ENCODE measurements around the gene GTF2A1.

GTF2A1 gene

DNA sequence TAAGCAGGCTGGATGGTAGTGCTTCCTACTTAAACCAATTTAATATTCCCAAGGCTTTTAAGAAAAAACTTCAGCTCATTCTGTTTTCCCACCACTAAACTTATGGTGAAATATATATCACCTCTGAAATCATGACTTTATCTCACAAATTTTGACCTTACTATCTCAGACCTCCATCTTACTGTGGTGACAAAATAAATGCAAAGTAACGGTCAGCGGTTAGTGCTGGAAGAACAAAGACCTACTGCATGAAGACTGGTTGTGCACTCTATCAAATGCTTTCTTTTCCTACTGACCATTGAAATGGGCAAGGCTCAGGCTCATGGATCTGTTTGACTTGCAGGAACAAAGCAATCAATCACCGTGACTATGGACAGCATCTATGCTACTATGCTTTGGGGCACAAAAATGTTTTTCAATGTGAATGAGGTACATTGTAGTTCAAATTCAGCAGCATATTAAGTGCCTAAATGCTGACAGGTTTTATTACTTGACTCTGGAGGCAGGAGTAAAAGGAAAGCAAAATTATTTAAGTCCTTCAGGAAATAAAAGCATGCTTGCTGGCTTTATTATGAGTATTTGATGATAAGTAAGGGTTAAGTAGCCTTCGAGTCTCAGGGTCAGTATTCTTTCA is 43.1 kb upstream of the GTF2A1 start:
- DNase-seq (ENCODE audit: low read depth): no peak
- H3K4me3 ChIP-seq (ENCODE audit: low read length): no peak overlapping the region
- TF ChIP-seq, protein P1, sequence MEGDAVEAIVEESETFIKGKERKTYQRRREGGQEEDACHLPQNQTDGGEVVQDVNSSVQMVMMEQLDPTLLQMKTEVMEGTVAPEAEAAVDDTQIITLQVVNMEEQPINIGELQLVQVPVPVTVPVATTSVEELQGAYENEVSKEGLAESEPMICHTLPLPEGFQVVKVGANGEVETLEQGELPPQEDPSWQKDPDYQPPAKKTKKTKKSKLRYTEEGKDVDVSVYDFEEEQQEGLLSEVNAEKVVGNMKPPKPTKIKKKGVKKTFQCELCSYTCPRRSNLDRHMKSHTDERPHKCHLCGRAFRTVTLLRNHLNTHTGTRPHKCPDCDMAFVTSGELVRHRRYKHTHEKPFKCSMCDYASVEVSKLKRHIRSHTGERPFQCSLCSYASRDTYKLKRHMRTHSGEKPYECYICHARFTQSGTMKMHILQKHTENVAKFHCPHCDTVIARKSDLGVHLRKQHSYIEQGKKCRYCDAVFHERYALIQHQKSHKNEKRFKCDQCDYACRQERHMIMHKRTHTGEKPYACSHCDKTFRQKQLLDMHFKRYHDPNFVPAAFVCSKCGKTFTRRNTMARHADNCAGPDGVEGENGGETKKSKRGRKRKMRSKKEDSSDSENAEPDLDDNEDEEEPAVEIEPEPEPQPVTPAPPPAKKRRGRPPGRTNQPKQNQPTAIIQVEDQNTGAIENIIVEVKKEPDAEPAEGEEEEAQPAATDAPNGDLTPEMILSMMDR (IDR thresholded peaks at IDR 0.05; ENCODE audit: insufficient read depth, low read depth, low read length, missing control alignments): no peak

DNA sequence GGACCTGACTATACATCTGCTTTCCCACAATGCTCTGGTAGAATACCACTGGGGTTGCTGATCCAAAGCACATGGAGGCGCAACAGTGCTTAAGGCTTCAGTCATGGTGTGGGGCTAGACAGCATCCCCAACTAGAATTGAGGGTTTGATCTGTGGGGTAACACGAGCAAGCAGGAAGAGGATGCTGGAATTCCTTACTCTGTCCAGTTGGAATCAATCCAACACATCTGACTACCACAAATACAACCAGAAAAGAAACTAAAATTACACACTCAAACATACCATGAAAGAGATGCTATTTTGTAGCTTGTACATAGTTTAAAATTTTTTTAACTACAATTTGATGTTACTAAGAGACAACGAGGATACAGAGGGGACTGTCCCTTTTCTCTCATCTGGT is 40.4 kb upstream of the GTF2A1 start:
- no peak overlapping the region for H3K4me3 ChIP-seq (ENCODE audit: low read length)
- TF ChIP-seq, protein P1 (IDR thresholded peaks at IDR 0.05; ENCODE audit: insufficient read depth, low read depth, low read length, missing control alignments): no peak
- DNase-seq (ENCODE audit: low read depth): no peak

DNA sequence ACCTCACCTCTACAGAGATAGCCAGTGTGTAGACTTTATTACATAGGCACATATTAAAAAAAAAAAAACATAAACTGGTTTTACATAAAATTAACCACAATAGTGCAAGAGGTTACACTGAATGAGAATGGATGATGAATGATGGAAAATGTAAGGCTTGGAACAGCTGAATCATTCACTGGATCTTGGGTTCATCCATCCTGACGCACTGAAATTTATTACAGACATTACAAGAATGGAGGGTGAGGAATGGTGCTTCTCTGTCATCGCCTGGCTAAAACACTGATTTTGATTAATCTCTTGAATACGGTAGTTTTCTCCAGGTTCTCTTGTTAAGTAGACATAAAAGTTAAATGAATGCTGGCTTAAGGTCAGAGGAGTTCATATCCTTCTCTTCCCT is 40.0 kb upstream of the GTF2A1 start:
- TF ChIP-seq, protein P1 (IDR thresholded peaks at IDR 0.05; ENCODE audit: insufficient read depth, low read depth, low read length, missing control alignments): no peak
- H3K4me3 ChIP-seq (ENCODE audit: low read length): no peak overlapping the region
- DNase-seq (ENCODE audit: low read depth): no peak

DNA sequence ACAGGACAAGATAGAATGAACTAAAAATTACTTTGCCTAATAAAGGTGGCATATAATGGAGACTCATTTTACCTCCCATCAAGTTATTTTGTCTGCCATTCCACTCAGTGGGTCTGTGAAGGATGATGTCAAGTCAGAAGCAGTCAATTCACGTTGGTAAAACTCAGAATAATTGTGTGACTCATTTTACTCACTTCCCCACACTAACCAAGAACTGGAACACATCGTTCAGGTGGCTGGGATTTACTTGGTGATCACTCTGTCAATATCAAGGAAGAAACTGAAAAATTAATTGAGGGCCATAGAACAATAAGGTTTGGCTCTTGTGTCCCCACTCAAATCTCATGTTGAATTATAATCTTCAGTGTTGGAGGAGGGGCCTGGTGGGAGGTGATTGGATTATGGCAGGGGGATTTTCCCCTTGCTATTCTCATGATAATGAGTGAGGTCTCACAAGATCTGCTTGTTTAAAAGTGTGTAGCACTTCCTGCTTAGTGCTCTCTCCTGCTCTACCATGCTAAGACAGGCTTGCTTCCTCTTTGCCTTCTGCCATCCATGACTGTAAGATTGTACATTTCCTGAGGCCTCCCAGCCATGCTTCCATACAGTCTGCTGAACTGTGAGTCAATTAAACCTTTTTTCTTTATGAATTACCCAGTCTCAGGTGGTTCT is 35.7 kb upstream of the GTF2A1 start:
- H3K4me3 ChIP-seq (ENCODE audit: low read length): no peak overlapping the region
- TF ChIP-seq, protein P1 (IDR thresholded peaks at IDR 0.05; ENCODE audit: insufficient read depth, low read depth, low read length, missing control alignments): no peak
- no peak for DNase-seq (ENCODE audit: low read depth)

DNA sequence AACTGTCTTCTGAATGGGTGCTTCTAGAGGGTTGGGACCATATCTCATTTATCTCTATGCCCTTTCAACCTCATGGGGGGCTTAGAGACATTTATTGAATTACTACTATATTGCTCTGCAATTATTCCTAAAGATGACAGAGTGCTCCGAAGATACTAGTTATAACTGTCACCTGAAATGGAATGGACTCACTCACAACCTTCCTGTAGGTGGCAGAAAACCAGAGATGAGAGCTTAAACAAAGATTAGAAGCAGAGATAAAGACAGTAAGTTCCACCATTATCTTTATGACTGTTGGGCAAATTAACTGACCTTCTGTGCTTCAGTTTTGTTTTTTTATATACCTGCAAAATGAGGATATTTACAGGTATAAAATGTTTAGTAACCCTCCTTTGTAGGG is 31.5 kb upstream of the GTF2A1 start:
- no peak for DNase-seq (ENCODE audit: low read depth)
- TF ChIP-seq, protein P1 (IDR thresholded peaks at IDR 0.05; ENCODE audit: insufficient read depth, low read depth, low read length, missing control alignments): peak; percentile 22
- H3K4me3 ChIP-seq (ENCODE audit: low read length): no peak overlapping the region

DNA sequence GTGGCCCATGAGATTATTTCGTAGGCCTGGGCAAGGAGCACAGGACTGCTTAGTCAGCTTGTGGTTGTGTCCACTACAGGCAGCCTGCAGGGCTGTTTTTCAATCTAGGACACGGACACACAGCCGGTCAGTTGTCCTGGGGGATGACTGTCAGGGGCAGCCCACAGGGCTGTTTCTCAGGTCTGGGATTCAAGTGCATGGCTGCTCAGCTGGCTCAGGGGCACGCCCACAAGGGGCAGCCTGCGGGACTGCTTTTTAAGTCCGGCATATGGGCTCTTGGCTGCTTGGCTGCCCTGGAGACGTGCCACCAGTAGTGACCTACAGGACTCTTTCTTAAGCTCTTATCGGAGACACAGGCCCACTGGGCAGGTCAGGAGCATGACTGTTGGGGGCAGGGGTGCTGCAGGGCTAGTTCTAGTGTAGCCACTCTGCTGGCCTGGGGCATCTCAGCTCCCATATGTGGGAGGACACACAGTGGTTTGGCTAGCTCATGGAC is 26.6 kb upstream of the GTF2A1 start:
- no peak for DNase-seq (ENCODE audit: low read depth)
- no peak overlapping the region for H3K4me3 ChIP-seq (ENCODE audit: low read length)
- TF ChIP-seq, protein P1 (IDR thresholded peaks at IDR 0.05; ENCODE audit: insufficient read depth, low read depth, low read length, missing control alignments): no peak
